OCI-LY7 (cell line): ENCODE results near the gene CCT6B. TPM values are rescaled to one million over a fixed set of nuclear protein-coding genes. Genes with fewer than 3 reads are reported as not detected.
A peak's percentile ranks its signal among the peaks of the same experiment; 100 is the strongest.

Source experiments
- BruUV-seq: library from RNA; stranded (reverse); fragments of 400-500 nt; replicated peaks from 2 replicates; lab custom pipeline; 2021; lab: Mats Ljungman, UMichigan
- CTCF ChIA-PET: fragments of 300-600 bp; sonication (Branson Sonifier 250); formaldehyde crosslinking; loops from one replicate; lab custom pipeline; 2022; ENCODE audit warnings: antibody characterized with exemption; ENCODE audit not compliant: unreplicated experiment; lab: Charles Lee
- POLR2A ChIA-PET: fragments of 300-600 bp; sonication (Branson Sonifier 250); formaldehyde crosslinking; loops from one replicate; lab custom pipeline; 2022; ENCODE audit warnings: antibody characterized with exemption; lab: Charles Lee
- DNase-seq: peaks from one replicate; pipeline ENCODE4 v3.0.0-alpha.2; 2015; ENCODE audit warnings: low spot score
- H2AFZ ChIP-seq: fragments of 200-600 bp; sonication (generic), shearing (Covaris generic); 2 replicates; pipeline ENCODE4 v1.6.1; 2014; ENCODE audit warnings: mild to moderate bottlenecking, antibody characterized with exemption, low read length, moderate library complexity
- H3K27ac ChIP-seq: fragments of 200-600 bp; sonication (generic); 2 replicates; pipeline ENCODE4 v1.5.1; 2014; ENCODE audit warnings: mixed run types, low read depth, mild to moderate bottlenecking, moderate library complexity, low read length, inconsistent platforms; ENCODE audit not compliant: poor library complexity, severe bottlenecking
- H3K36me3 ChIP-seq: fragments of 200-600 bp; sonication (generic); 2 replicates; pipeline ENCODE4 v1.6.1; 2014; ENCODE audit warnings: mild to moderate bottlenecking, antibody characterized with exemption, low read length, moderate library complexity, mixed read lengths; ENCODE audit not compliant: insufficient read depth
- H3K4me1 ChIP-seq: fragments of 200-600 bp; sonication (generic); 2 replicates; pipeline ENCODE4 v1.5.1; 2014; ENCODE audit warnings: mild to moderate bottlenecking, low read length; ENCODE audit not compliant: insufficient read depth, poor library complexity, severe bottlenecking
- H3K4me2 ChIP-seq: fragments of 200-600 bp; sonication (generic); 2 replicates; pipeline ENCODE4 v1.6.1; 2014; ENCODE audit warnings: mild to moderate bottlenecking, low read length
- H3K4me3 ChIP-seq: fragments of 200-600 bp; sonication (generic); 2 replicates; pipeline ENCODE4 v1.5.1; 2014; ENCODE audit warnings: mild to moderate bottlenecking, low read depth, low read length; ENCODE audit not compliant: poor library complexity, severe bottlenecking
- H3K79me2 ChIP-seq: fragments of 200-600 bp; sonication (generic); 2 replicates; pipeline ENCODE4 v1.6.1; 2016; ENCODE audit warnings: low read depth, mild to moderate bottlenecking, low read length, moderate library complexity, mixed read lengths; ENCODE audit not compliant: insufficient read depth
- H3K9me2 ChIP-seq: fragments of 200-600 bp; sonication (generic); 2 replicates; pipeline ENCODE4 v1.6.1; 2016; ENCODE audit warnings: mild to moderate bottlenecking, low read length, mixed read lengths; ENCODE audit not compliant: insufficient read depth
- H3K9me3 ChIP-seq: fragments of 200-600 bp; sonication (generic); 2 replicates; pipeline ENCODE4 v1.6.1; 2014; ENCODE audit warnings: mild to moderate bottlenecking, mixed run types, low read length, mixed read lengths
- H4K20me1 ChIP-seq: fragments of 200-600 bp; sonication (generic); 2 replicates; pipeline ENCODE4 v1.6.1; 2014; ENCODE audit warnings: mild to moderate bottlenecking, antibody characterized with exemption, low read length, moderate library complexity, mixed read lengths; ENCODE audit not compliant: insufficient read depth
- EZH2phosphoT487 ChIP-seq: fragments of 200-600 bp; sonication (generic); IDR thresholded peaks from 2 replicates; pipeline ENCODE4 v1.6.1; 2018; ENCODE audit warnings: low read depth, borderline replicate concordance, mild to moderate bottlenecking, mixed run types, antibody characterized with exemption, low read length, moderate library complexity, mixed read lengths
- intact Hi-C: fragments of 100-400 bp; cut with micrococcal nuclease; formaldehyde crosslinking; loops from one replicate; pipeline ENCODE4 v1.10.0; 2022; ENCODE audit not compliant: unreplicated experiment
- total RNA-seq, 2 experiments: library from RNA; depleted of rRNA in 1 of 2; stranded (reverse); fragments of >200 nt in 1 of 2; shearing (Covaris generic) in 1 of 2; gene quantifications; 2 replicates each; pipeline ENCODE4 v1.2.3, GENCODE V29; 2014 to 2022
- TF ChIP-seq, protein P1 (sequence below): fragments of 200-600 bp; sonication (generic); conservative IDR thresholded peaks from 2 replicates; pipeline ENCODE4 v1.5.1; 2014; ENCODE audit warnings: mild to moderate bottlenecking, antibody characterized with exemption, low read length, moderate library complexity, mixed read lengths

The CCT6B gene
- total RNA-seq, 2 experiments from 2014 or later = 1.9 to 2.6 TPM

DNA sequence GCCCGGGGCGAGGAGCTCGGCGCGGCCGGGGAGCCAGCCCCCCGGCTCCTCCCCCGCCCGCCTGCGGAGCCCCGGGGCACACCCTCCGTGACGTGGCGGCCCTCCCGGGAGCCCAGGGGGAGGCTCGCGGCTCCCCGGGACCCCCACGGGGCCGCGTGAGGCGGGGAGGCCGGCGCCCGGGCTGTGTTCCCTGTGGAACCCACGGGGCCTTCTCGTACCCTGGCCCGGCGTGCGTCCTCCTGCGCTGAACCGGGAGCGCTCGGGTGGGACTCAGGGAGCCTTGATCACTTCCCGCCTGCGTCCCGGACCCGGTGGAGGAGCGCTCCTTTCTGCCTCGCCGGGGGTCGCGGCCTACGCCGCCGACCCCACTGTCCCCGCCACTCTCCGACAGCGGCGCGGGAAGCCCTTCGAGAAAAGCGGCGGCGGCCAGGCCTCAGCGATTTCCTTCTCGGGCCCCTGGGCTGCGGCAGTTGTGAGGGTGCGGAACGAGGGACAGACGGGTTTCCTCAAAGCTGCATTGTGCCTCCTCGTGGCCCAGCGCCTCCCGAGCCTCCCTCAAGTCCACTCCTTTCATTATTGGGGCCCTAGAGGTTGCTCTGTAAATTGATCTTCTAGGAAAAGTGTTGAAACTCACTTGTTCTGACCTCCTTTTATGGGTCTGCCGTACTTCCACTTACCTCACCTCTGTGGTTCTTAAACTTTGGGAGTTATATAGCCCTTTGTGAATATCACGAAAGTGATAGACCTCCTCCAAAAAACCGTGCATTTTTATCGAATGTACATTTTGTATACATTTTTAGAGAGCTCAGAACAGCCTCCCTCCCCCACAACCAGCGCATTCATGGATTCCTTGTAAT lies 19.6 kb upstream of the CCT6B start:
- H3K4me2 ChIP-seq = peak overlapping the region; percentile 99
- peak overlapping the region; percentile 82 for H3K27ac ChIP-seq
- no peaks in the 10 kb centered on the region for H3K9me2 ChIP-seq
- peaks cover 16% of the 10 kb centered on the region for H3K4me1 ChIP-seq
- peak overlapping the region; percentile 92 for H3K4me3 ChIP-seq
- H3K36me3 ChIP-seq = peaks cover 32% of the 10 kb centered on the region
- no peak for TF ChIP-seq EZH2phosphoT487
- TF ChIP-seq, protein P1, sequence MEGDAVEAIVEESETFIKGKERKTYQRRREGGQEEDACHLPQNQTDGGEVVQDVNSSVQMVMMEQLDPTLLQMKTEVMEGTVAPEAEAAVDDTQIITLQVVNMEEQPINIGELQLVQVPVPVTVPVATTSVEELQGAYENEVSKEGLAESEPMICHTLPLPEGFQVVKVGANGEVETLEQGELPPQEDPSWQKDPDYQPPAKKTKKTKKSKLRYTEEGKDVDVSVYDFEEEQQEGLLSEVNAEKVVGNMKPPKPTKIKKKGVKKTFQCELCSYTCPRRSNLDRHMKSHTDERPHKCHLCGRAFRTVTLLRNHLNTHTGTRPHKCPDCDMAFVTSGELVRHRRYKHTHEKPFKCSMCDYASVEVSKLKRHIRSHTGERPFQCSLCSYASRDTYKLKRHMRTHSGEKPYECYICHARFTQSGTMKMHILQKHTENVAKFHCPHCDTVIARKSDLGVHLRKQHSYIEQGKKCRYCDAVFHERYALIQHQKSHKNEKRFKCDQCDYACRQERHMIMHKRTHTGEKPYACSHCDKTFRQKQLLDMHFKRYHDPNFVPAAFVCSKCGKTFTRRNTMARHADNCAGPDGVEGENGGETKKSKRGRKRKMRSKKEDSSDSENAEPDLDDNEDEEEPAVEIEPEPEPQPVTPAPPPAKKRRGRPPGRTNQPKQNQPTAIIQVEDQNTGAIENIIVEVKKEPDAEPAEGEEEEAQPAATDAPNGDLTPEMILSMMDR = peak; percentile 63
- H2AFZ ChIP-seq = peak overlapping the region; percentile 90; the same call in 1 of the 2 replicates
- intact Hi-C loops = loop anchor here (1.0 to 5.0 kb wide), 4 partner anchors 20 to 139 kb away; partner anchors contain the start of genes CCT6B, RAD51D and ZNF830
- H3K9me3 ChIP-seq = no peaks in the 10 kb centered on the region
- ChIA-PET POLR2A (interaction anchor here (1.7 kb wide), 1 partner anchor 16 kb away, joined by 7 read pairs; no protein-coding TSS in a partner anchor), CTCF (no interaction called here)
- no TSS peak for BruUV-seq
- no peaks in the 10 kb centered on the region for H4K20me1 ChIP-seq
- peaks cover 25% of the 10 kb centered on the region; the same call in 1 of the 2 replicates for H3K79me2 ChIP-seq
- DNase-seq = peak; percentile 84

DNA sequence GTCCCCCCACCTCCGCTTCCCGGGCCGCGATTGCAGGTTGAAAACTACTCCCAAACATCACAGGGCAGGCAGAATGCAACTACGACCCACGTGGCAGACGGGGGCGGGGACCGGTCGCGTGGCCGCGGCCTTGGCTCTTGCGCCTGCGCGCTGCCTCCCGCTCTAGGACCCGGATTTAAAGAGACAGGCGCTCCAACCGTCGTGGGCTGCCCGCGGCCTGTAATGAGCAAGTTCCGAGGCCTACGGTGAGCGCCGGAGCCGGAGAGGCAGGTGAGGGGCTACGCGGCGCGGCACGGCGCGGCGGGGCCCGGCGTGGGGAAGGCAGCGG lies 19.1 kb upstream of the CCT6B start, which contains the start of gene LIG3:
TSS of gene LIG3 (plus strand) at position 160 of the 328 bp plus-strand sequence. CDS start 2,494 bp downstream, outside the sequence.
- Histone ChIP-seq H3K79me2 (peaks cover 25% of the 10 kb centered on the region; the same call in 1 of the 2 replicates), H3K4me2 (peak within 1 kb of the TSS; percentile 99), H4K20me1 (no peaks in the 10 kb centered on the region), H3K27ac (peak within 1 kb of the TSS; percentile 82), H2AFZ (peak within 1 kb of the TSS; percentile 90; the same call in 1 of the 2 replicates), H3K9me2 (no peaks in the 10 kb centered on the region), H3K4me3 (peak within 1 kb of the TSS; percentile 92), H3K36me3 (peaks cover 26% of the 10 kb centered on the region), H3K9me3 (no peaks in the 10 kb centered on the region), H3K4me1 (peaks cover 16% of the 10 kb centered on the region)
- POLR2A ChIA-PET = interaction anchor here (1.7 kb wide), 1 partner anchor 16 kb away, joined by 7 read pairs; no protein-coding TSS in a partner anchor
- BruUV-seq = no TSS peak
- TF ChIP-seq EZH2phosphoT487 = no peak
- TF ChIP-seq, protein P1 = no peak
- intact Hi-C loops = loop anchor here (2.0 to 5.0 kb wide), 3 partner anchors 108 to 138 kb away; partner anchors contain the start of gene RAD51D
- DNase-seq = peak; percentile 95
- CTCF ChIA-PET = no interaction called here
